ENCODE results near the gene RUNX2. TPM values are rescaled to one million over a fixed set of nuclear protein-coding genes. Genes with fewer than 3 reads are reported as not detected.

RUNX2 gene
- total and polyA plus RNA-seq, 2 experiments from 2014 or later: 0.66 to 1.7 TPM

DNA sequence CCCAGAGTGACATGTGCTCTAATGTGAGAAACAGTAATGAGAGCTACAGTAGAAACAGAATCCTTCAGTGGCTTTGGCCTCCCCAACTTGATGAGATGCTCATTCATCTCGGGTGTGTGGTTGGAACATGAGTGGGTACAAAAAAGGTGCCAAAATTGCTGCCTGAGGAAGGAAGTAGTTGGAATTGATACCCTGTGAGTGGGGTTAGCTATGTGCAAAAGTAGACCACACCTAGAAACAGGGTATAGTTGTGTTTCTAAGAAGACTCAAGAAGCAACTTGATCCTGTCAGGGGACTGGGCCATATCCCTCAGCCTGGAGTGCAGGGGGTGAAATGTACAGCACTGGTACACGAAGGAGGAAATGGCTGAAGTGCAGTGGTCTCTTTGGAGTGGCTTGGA lies 256.0 kb downstream of the RUNX2 start:
- no peaks in the 10 kb centered on the region for H3K4me1 Mint-ChIP-seq
- H3K27ac Mint-ChIP-seq: no peak overlapping the region
- H3K27ac ChIP-seq (ENCODE audit: low read depth): no peak overlapping the region
- no peak overlapping the region for H2AFZ ChIP-seq
- H3K36me3 Mint-ChIP-seq (ENCODE audit: low read depth): no peaks in the 10 kb centered on the region
- no peaks in the 10 kb centered on the region for H3K4me1 ChIP-seq (ENCODE audit: insufficient read depth)
- H3F3A ChIP-seq (replicated peaks; ENCODE audit: low read depth): no peaks in the 10 kb centered on the region
- peaks cover 14% of the 10 kb centered on the region for H3K9me2 ChIP-seq (ENCODE audit: insufficient read depth)
- no peak for TF ChIP-seq JUNB (IDR thresholded peaks at IDR 0.05; ENCODE audit: unreplicated experiment)
- TF ChIP-seq CREB1 (CRISPR knock-in tag; IDR thresholded peaks at IDR 0.05; ENCODE audit: low read depth): no peak
- TF ChIP-seq ZNF114 (CRISPR knock-in tag; IDR thresholded peaks at IDR 0.05): no peak
- TF ChIP-seq, protein P1, sequence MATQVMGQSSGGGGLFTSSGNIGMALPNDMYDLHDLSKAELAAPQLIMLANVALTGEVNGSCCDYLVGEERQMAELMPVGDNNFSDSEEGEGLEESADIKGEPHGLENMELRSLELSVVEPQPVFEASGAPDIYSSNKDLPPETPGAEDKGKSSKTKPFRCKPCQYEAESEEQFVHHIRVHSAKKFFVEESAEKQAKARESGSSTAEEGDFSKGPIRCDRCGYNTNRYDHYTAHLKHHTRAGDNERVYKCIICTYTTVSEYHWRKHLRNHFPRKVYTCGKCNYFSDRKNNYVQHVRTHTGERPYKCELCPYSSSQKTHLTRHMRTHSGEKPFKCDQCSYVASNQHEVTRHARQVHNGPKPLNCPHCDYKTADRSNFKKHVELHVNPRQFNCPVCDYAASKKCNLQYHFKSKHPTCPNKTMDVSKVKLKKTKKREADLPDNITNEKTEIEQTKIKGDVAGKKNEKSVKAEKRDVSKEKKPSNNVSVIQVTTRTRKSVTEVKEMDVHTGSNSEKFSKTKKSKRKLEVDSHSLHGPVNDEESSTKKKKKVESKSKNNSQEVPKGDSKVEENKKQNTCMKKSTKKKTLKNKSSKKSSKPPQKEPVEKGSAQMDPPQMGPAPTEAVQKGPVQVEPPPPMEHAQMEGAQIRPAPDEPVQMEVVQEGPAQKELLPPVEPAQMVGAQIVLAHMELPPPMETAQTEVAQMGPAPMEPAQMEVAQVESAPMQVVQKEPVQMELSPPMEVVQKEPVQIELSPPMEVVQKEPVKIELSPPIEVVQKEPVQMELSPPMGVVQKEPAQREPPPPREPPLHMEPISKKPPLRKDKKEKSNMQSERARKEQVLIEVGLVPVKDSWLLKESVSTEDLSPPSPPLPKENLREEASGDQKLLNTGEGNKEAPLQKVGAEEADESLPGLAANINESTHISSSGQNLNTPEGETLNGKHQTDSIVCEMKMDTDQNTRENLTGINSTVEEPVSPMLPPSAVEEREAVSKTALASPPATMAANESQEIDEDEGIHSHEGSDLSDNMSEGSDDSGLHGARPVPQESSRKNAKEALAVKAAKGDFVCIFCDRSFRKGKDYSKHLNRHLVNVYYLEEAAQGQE (IDR thresholded peaks at IDR 0.05; ENCODE audit: unreplicated experiment): no peak
- no peak for TF ChIP-seq EZH2phosphoT487 (IDR thresholded peaks at IDR 0.05; ENCODE audit: unreplicated experiment)
- TF ChIP-seq, protein P2, sequence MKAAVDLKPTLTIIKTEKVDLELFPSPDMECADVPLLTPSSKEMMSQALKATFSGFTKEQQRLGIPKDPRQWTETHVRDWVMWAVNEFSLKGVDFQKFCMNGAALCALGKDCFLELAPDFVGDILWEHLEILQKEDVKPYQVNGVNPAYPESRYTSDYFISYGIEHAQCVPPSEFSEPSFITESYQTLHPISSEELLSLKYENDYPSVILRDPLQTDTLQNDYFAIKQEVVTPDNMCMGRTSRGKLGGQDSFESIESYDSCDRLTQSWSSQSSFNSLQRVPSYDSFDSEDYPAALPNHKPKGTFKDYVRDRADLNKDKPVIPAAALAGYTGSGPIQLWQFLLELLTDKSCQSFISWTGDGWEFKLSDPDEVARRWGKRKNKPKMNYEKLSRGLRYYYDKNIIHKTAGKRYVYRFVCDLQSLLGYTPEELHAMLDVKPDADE (IDR thresholded peaks at IDR 0.05): no peak
- TF ChIP-seq EZH2 (IDR thresholded peaks at IDR 0.05; ENCODE audit: low read depth, unreplicated experiment): no peak
- TF ChIP-seq, protein P3, sequence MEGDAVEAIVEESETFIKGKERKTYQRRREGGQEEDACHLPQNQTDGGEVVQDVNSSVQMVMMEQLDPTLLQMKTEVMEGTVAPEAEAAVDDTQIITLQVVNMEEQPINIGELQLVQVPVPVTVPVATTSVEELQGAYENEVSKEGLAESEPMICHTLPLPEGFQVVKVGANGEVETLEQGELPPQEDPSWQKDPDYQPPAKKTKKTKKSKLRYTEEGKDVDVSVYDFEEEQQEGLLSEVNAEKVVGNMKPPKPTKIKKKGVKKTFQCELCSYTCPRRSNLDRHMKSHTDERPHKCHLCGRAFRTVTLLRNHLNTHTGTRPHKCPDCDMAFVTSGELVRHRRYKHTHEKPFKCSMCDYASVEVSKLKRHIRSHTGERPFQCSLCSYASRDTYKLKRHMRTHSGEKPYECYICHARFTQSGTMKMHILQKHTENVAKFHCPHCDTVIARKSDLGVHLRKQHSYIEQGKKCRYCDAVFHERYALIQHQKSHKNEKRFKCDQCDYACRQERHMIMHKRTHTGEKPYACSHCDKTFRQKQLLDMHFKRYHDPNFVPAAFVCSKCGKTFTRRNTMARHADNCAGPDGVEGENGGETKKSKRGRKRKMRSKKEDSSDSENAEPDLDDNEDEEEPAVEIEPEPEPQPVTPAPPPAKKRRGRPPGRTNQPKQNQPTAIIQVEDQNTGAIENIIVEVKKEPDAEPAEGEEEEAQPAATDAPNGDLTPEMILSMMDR (conservative IDR thresholded peaks at IDR 0.05; ENCODE audit: low read depth in 2 of 2): no peak
- no peak for TF ChIP-seq ZNF331 (CRISPR knock-in tag; IDR thresholded peaks at IDR 0.05; ENCODE audit: low read depth)
- no peak for TF ChIP-seq POLR2AphosphoS5 (IDR thresholded peaks at IDR 0.05; ENCODE audit: low read depth)
- no peak for TF ChIP-seq NANOG (IDR thresholded peaks at IDR 0.05; ENCODE audit: borderline replicate concordance)
- TF ChIP-seq, protein P4, sequence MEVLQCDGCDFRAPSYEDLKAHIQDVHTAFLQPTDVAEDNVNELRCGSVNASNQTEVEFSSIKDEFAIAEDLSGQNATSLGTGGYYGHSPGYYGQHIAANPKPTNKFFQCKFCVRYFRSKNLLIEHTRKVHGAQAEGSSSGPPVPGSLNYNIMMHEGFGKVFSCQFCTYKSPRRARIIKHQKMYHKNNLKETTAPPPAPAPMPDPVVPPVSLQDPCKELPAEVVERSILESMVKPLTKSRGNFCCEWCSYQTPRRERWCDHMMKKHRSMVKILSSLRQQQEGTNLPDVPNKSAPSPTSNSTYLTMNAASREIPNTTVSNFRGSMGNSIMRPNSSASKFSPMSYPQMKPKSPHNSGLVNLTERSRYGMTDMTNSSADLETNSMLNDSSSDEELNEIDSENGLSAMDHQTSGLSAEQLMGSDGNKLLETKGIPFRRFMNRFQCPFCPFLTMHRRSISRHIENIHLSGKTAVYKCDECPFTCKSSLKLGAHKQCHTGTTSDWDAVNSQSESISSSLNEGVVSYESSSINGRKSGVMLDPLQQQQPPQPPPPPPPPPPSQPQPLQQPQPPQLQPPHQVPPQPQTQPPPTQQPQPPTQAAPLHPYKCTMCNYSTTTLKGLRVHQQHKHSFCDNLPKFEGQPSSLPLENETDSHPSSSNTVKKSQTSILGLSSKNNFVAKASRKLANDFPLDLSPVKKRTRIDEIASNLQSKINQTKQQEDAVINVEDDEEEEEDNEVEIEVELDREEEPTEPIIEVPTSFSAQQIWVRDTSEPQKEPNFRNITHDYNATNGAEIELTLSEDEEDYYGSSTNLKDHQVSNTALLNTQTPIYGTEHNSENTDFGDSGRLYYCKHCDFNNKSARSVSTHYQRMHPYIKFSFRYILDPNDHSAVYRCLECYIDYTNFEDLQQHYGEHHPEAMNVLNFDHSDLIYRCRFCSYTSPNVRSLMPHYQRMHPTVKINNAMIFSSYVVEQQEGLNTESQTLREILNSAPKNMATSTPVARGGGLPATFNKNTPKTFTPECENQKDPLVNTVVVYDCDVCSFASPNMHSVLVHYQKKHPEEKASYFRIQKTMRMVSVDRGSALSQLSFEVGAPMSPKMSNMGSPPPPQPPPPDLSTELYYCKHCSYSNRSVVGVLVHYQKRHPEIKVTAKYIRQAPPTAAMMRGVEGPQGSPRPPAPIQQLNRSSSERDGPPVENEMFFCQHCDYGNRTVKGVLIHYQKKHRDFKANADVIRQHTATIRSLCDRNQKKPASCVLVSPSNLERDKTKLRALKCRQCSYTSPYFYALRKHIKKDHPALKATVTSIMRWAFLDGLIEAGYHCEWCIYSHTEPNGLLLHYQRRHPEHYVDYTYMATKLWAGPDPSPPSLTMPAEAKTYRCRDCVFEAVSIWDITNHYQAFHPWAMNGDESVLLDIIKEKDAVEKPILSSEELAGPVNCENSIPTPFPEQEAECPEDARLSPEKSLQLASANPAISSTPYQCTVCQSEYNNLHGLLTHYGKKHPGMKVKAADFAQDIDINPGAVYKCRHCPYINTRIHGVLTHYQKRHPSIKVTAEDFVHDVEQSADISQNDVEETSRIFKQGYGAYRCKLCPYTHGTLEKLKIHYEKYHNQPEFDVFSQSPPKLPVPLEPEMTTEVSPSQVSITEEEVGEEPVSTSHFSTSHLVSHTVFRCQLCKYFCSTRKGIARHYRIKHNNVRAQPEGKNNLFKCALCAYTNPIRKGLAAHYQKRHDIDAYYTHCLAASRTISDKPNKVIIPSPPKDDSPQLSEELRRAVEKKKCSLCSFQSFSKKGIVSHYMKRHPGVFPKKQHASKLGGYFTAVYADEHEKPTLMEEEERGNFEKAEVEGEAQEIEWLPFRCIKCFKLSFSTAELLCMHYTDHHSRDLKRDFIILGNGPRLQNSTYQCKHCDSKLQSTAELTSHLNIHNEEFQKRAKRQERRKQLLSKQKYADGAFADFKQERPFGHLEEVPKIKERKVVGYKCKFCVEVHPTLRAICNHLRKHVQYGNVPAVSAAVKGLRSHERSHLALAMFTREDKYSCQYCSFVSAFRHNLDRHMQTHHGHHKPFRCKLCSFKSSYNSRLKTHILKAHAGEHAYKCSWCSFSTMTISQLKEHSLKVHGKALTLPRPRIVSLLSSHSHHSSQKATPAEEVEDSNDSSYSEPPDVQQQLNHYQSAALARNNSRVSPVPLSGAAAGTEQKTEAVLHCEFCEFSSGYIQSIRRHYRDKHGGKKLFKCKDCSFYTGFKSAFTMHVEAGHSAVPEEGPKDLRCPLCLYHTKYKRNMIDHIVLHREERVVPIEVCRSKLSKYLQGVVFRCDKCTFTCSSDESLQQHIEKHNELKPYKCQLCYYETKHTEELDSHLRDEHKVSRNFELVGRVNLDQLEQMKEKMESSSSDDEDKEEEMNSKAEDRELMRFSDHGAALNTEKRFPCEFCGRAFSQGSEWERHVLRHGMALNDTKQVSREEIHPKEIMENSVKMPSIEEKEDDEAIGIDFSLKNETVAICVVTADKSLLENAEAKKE (CRISPR knock-in tag; IDR thresholded peaks at IDR 0.05): no peak
- TF ChIP-seq STAT1 (IDR thresholded peaks at IDR 0.05; ENCODE audit: unreplicated experiment): no peak
- no peaks in the 10 kb centered on the region for H4K20me1 ChIP-seq (replicated peaks; ENCODE audit: insufficient read depth)
- H3K9me3 Mint-ChIP-seq: peaks cover 4% of the 10 kb centered on the region; the same call in 2 of the 3 replicates
- no peaks in the 10 kb centered on the region for H3K36me3 ChIP-seq (ENCODE audit: insufficient read depth)
- no peak overlapping the region for H3K4me3 Mint-ChIP-seq
- no peaks in the 10 kb centered on the region for H3K27me3 ChIP-seq (ENCODE audit: insufficient read depth)
- ATAC-seq (no peak), DNase-seq (ENCODE audit: low spot score) (no peak)
- no peak overlapping the region for H3K4me3 ChIP-seq
- H3K79me2 ChIP-seq (replicated peaks; ENCODE audit: insufficient read depth): no peaks in the 10 kb centered on the region
- no peaks in the 10 kb centered on the region for H3K27me3 Mint-ChIP-seq (ENCODE audit: insufficient read depth, low read depth, poor library complexity)
- H3K4me2 ChIP-seq: no peak overlapping the region
